GM12878 (cell line): ENCODE measurements around the gene ESR1. TPM values are rescaled to one million over a fixed set of nuclear protein-coding genes. Genes with fewer than 3 reads are reported as not detected.

Experiments
- ATAC-seq: fragments of 200-7000 bp; cut with Tn5 transposase; 3 replicates; pipeline ENCODE4 v1.9.1; 2020; ENCODE audit warnings: mild to moderate bottlenecking, moderate library complexity
- BruUV-seq: library from RNA; stranded (reverse); fragments of 400-500 nt; replicated peaks from 2 replicates; lab custom pipeline; 2021; lab: Mats Ljungman, UMichigan
- CTCF ChIA-PET: fragments of 300-600 bp; sonication (Branson Sonifier 250); formaldehyde crosslinking; extraction: SDS; loops from one replicate; lab custom pipeline; 2021; ENCODE audit warnings: inconsistent platforms; lab: Yijun Ruan, JAX
- POLR2A ChIA-PET: fragments of 350-600 bp; formaldehyde crosslinking; extraction: SDS; loops from one replicate; lab custom pipeline; 2021; ENCODE audit warnings: inconsistent platforms; lab: Charles Lee
- RAD21 ChIA-PET: fragments of 300-600 bp; sonication (Branson Sonifier 250); formaldehyde crosslinking; loops from one replicate; lab custom pipeline; 2023; ENCODE audit warnings: antibody characterized with exemption; ENCODE audit not compliant: unreplicated experiment; lab: Charles Lee
- SMC1A ChIA-PET: fragments of 300-600 bp; sonication (Branson Sonifier 250); formaldehyde crosslinking; loops from one replicate; lab custom pipeline; 2023; ENCODE audit not compliant: unreplicated experiment, uncharacterized antibody; lab: Charles Lee
- DNase-seq: peaks from one replicate; pipeline ENCODE4 v3.0.0-alpha.2; 2011; ENCODE audit warnings: low read depth, low spot score
- FAIRE-seq: peaks from 3 replicates; lab custom pipeline; 2011; peaks lifted over from hg19 to GRCh38; lab: Jason Lieb, UNC
- H2AFZ ChIP-seq: 2 replicates; pipeline ENCODE4 v1.6.0; 2011; ENCODE audit warnings: low read depth, low read length, control low read depth; ENCODE audit not compliant: control insufficient read depth
- H3K27ac ChIP-seq: 2 replicates; pipeline ENCODE4 v1.5.1; 2011; ENCODE audit warnings: control low read depth; ENCODE audit not compliant: control insufficient read depth, insufficient read depth
- H3K27me3 ChIP-seq, 2 experiments: replicated peaks in 1 of 2; 2 replicates each; pipeline versions ENCODE4 v1.6.0 to v1.6.1; 2011; ENCODE audit warnings: low read length in 1 of 2; ENCODE audit not compliant: control insufficient read depth in 2 of 2, insufficient read depth in 2 of 2
- H3K36me3 ChIP-seq, 2 experiments: 2 replicates each; pipeline ENCODE4 v1.5.1; 2011; ENCODE audit warnings: low read length in 1 of 2; ENCODE audit not compliant: control insufficient read depth in 2 of 2, insufficient read depth in 2 of 2
- H3K4me1 ChIP-seq: 2 replicates; pipeline ENCODE4 v1.6.1; 2011; ENCODE audit warnings: mild to moderate bottlenecking, low read length, moderate library complexity, mixed read lengths; ENCODE audit not compliant: control insufficient read depth, insufficient read depth
- H3K4me2 ChIP-seq: 2 replicates; pipeline ENCODE4 v1.6.0; 2011; ENCODE audit warnings: control low read depth; ENCODE audit not compliant: control insufficient read depth, insufficient read depth
- H3K4me3 ChIP-seq: fragments of 200-600 bp; sonication (generic); 2 replicates; pipeline ENCODE4 v1.5.1; 2016
- H3K79me2 ChIP-seq: 2 replicates; pipeline ENCODE4 v1.6.0; 2011; ENCODE audit warnings: low read length; ENCODE audit not compliant: control insufficient read depth, insufficient read depth
- H3K9ac ChIP-seq: 2 replicates; pipeline ENCODE4 v1.8.0; 2011; ENCODE audit warnings: low read length, control low read depth, mixed read lengths; ENCODE audit not compliant: control insufficient read depth, insufficient read depth
- H3K9me3 ChIP-seq: replicated peaks from 3 replicates; pipeline ENCODE4 v1.5.1; 2011; ENCODE audit warnings: mild to moderate bottlenecking, low read length; ENCODE audit not compliant: control insufficient read depth, insufficient read depth
- H4K20me1 ChIP-seq: 2 replicates; pipeline ENCODE4 v1.6.0; 2011; ENCODE audit not compliant: control insufficient read depth, insufficient read depth
- CREB1 ChIP-seq: IDR thresholded peaks from 2 replicates; pipeline ENCODE4 v1.6.1; 2012; ENCODE audit warnings: low read depth, mild to moderate bottlenecking, inconsistent platforms
- E2F8 ChIP-seq: fragments of 450-650 bp; IDR thresholded peaks from 2 replicates; pipeline ENCODE4 v1.6.1; 2018; ENCODE audit warnings: mild to moderate bottlenecking, low read depth, moderate library complexity; ENCODE audit not compliant: partially characterized antibody
- RBBP5 ChIP-seq: fragments of 200-600 bp; sonication (generic); conservative IDR thresholded peaks from 2 replicates; pipeline ENCODE4 v1.6.1; 2016
- SMAD1 ChIP-seq: fragments of 450-650 bp; IDR thresholded peaks from 2 replicates; pipeline ENCODE4 v1.6.1; 2018; ENCODE audit warnings: mild to moderate bottlenecking, low read depth; ENCODE audit not compliant: partially characterized antibody
- TARDBP ChIP-seq: IDR thresholded peaks from 2 replicates; pipeline ENCODE4 v1.6.1; 2016; ENCODE audit warnings: borderline replicate concordance
- TCF12 ChIP-seq: IDR thresholded peaks from 2 replicates; pipeline ENCODE4 v1.6.1; 2011; ENCODE audit warnings: low read depth, mild to moderate bottlenecking, low read length
- WGBS: methylation state at CpG from one replicate; pipeline ENCODE4 v1.1.6; 2016; ENCODE audit warnings: low lambda C conversion rate; ENCODE audit not compliant: insufficient replicate concordance, insufficient coverage; ENCODE audit errors: missing lambda C conversion rate; 5-methylcytosine and 5-hydroxymethylcytosine counted together
- in situ Hi-C: fragments of 300-500 bp; cut with MboI; formaldehyde crosslinking; loops from 9 replicates; pipeline ENCODE4 v1.14.3; 2018; ENCODE audit warnings: mixed read lengths
- intact Hi-C: fragments of 100-400 bp; cut with micrococcal nuclease; formaldehyde crosslinking; loops from one replicate; pipeline ENCODE4 v1.14.2; 2022; ENCODE audit not compliant: unreplicated experiment
- polyA plus RNA-seq, 11 experiments: library from polyadenylated mRNA; depleted of rRNA in 4 of 11; unstranded in 6 of 11; stranded (reverse) in 5 of 11; fragments of >200 nt; fragmentation: Nextera tagmentation in 4 of 11; fragmentation: Illumina TruSeq in 1 of 11; extraction: Ambion mirVana in 4 of 11; extraction: Trizol in 1 of 11; gene quantifications; 1 replicate in 1 of 11; 2 replicates in 10 of 11; pipeline versions ENCODE4 v1.2.1 to v1.2.3, GENCODE V29; 2011 to 2016; ENCODE audit warnings: inconsistent platforms in 2 of 11, missing spikeins in 2 of 11, low read depth in 1 of 11
- total RNA-seq, 4 experiments: library from RNA; depleted of rRNA in 3 of 4; stranded (reverse); fragments of >200 nt in 3 of 4; fragmentation: Illumina TruSeq in 1 of 4; extraction: Trizol in 1 of 4; gene quantifications; 2 replicates each; pipeline versions ENCODE4 v1.2.1 to v1.2.3, GENCODE V29; 2013 to 2021

ESR1 gene
- total and polyA plus RNA-seq, 10 of the 15 experiments (the other 5 are each of a cell fraction or from before 2014, with no cell fraction given): 0.03 to 0.51 (median 0.21) TPM; not detected in 4

- CTCF ChIA-PET: interaction anchor here (0.9 kb wide), 1 partner anchor 172 kb away, joined by 3 read pairs; no protein-coding TSS in a partner anchor
These were observed 55.0 kb downstream of the ESR1 start for GRCh38 chr6:151862461-151862860.

More at GRCh38 chr6:151862461-151862860, 55.0 kb downstream of the ESR1 start:
- RAD21 ChIA-PET: no interaction called here
- 56% methylated on average over 3 of the region's 3 CpGs for WGBS
- no peak for FAIRE-seq
- H3K27me3 ChIP-seq: no peaks in the 10 kb centered on the region
- H3K9ac ChIP-seq: no peak overlapping the region
- TF ChIP-seq CREB1: no peak
- TF ChIP-seq RBBP5: no peak
- no peak for TF ChIP-seq TCF12
- TF ChIP-seq E2F8: no peak
- no peak for TF ChIP-seq TARDBP
- no peak for TF ChIP-seq SMAD1
- TF ChIP-seq, all 136 proteins: peak for 0
- Histone ChIP-seq H3K27ac (no peak overlapping the region), H3K9me3 (no peaks in the 10 kb centered on the region), H2AFZ (no peak overlapping the region), H3K4me1 (no peaks in the 10 kb centered on the region), H4K20me1 (no peaks in the 10 kb centered on the region), H3K79me2 (no peaks in the 10 kb centered on the region), H3K4me3 (no peak overlapping the region), H3K4me2 (no peak overlapping the region), H3K36me3 (no peaks in the 10 kb centered on the region)
- no TSS peak for BruUV-seq
- ChIA-PET POLR2A (no interaction called here), SMC1A (no interaction called here)
- in situ Hi-C loops: no loop called here
- ATAC-seq: no peak
- intact Hi-C loops: no loop called here
- DNase-seq: no peak
